H1 (cell line): ENCODE measurements around the gene C4B. TPM values are rescaled to one million over a fixed set of nuclear protein-coding genes. Genes with fewer than 3 reads are reported as not detected.
"Not testable (repeated sequence)": the region's sequence is repeated elsewhere in the genome, so short reads cannot be mapped to it uniquely, and the experiment has no call there.

Source experiments
- CTCF ChIA-PET: fragments of 300-600 bp; sonication (Branson Sonifier 250); formaldehyde crosslinking; loops from one replicate; lab custom pipeline; 2021; ENCODE audit not compliant: partially characterized antibody; lab: Charles Lee
- POLR2A ChIA-PET: fragments of 300-600 bp; sonication (Branson Sonifier 250); formaldehyde crosslinking; loops from one replicate; lab custom pipeline; 2021; ENCODE audit warnings: inconsistent platforms; ENCODE audit not compliant: partially characterized antibody; lab: Charles Lee
- DNase-seq, 2 experiments: peaks; one replicate each; pipeline versions ENCODE4 v3.0.0 to v3.0.0-alpha.2; 2010 to 2022; ENCODE audit warnings: low spot score in 2 of 2, low read depth in 1 of 2, mixed read lengths in 1 of 2
- FAIRE-seq: peaks from 2 replicates; lab custom pipeline; 2011; peaks lifted over from hg19 to GRCh38; lab: Jason Lieb, UNC
- H2AFZ ChIP-seq: 2 replicates; pipeline ENCODE4 v1.8.1; 2012; ENCODE audit warnings: low read length, inconsistent platforms
- H2AK5ac ChIP-seq: 2 replicates; pipeline ENCODE4 v1.6.1; 2013; ENCODE audit warnings: low read depth, low read length
- H2BK120ac ChIP-seq: replicated peaks from 2 replicates; pipeline ENCODE3; 2013; ENCODE audit warnings: low read depth, low read length, inconsistent platforms
- H2BK12ac ChIP-seq: 2 replicates; pipeline ENCODE4 v1.6.1; 2013; ENCODE audit warnings: low read depth, low read length
- H2BK15ac ChIP-seq: 2 replicates; pipeline ENCODE4 v1.6.1; 2013; ENCODE audit warnings: low read length
- H2BK20ac ChIP-seq: 2 replicates; pipeline ENCODE4 v1.6.1; 2013; ENCODE audit warnings: low read length
- H2BK5ac ChIP-seq: 2 replicates; pipeline ENCODE4 v1.6.1; 2013; ENCODE audit warnings: low read depth, low read length
- H3K14ac ChIP-seq: 2 replicates; pipeline ENCODE4 v1.6.1; 2013; ENCODE audit warnings: inconsistent platforms; ENCODE audit not compliant: insufficient read length
- H3K18ac ChIP-seq: 2 replicates; pipeline ENCODE4 v1.6.1; 2013; ENCODE audit warnings: low read length; ENCODE audit errors: extremely low read depth
- H3K23ac ChIP-seq: 2 replicates; pipeline ENCODE4 v1.6.1; 2013; ENCODE audit warnings: inconsistent platforms; ENCODE audit not compliant: insufficient read length
- H3K23me2 ChIP-seq: 2 replicates; pipeline ENCODE4 v1.6.1; 2013; ENCODE audit warnings: low read depth, low read length
- H3K27ac ChIP-seq: 2 replicates; pipeline ENCODE4 v1.6.1; 2011; ENCODE audit warnings: low read depth, low read length, inconsistent platforms
- H3K27me3 ChIP-seq, 4 experiments: replicated peaks in 1 of 4; 1 replicate in 1 of 4; 2 replicates in 3 of 4; pipeline versions ENCODE4 v1.6.1 to v1.8.1; 2011 to 2013; ENCODE audit warnings: low read length in 3 of 4, mild to moderate bottlenecking in 3 of 4, inconsistent platforms in 2 of 4, mixed read lengths in 2 of 4, moderate library complexity in 1 of 4; ENCODE audit not compliant: control insufficient read depth in 3 of 4, insufficient read depth in 3 of 4; ENCODE audit errors: extremely low read depth in 1 of 4
- H3K36me3 ChIP-seq, 4 experiments: 2 replicates each; pipeline versions ENCODE4 v1.6.1 to v1.8.1; 2011 to 2013; ENCODE audit warnings: mild to moderate bottlenecking in 4 of 4, low read length in 3 of 4, moderate library complexity in 2 of 4, control low read depth in 1 of 4, inconsistent platforms in 1 of 4; ENCODE audit not compliant: insufficient read depth in 4 of 4, control insufficient read depth in 2 of 4
- H3K4ac ChIP-seq: replicated peaks from 2 replicates; pipeline ENCODE3; 2013; ENCODE audit warnings: low read length, low read depth, mixed read lengths, inconsistent platforms; ENCODE audit not compliant: insufficient read length
- H3K4me1 ChIP-seq, 4 experiments: replicated peaks in 1 of 4; 1 replicate in 1 of 4; 2 replicates in 3 of 4; pipeline versions ENCODE4 v1.6.1 to v1.8.1; 2011 to 2013; ENCODE audit warnings: low read length in 3 of 4, inconsistent platforms in 2 of 4, mixed read lengths in 1 of 4; ENCODE audit not compliant: insufficient read depth in 4 of 4, control insufficient read depth in 3 of 4
- H3K4me2 ChIP-seq, 2 experiments: 2 replicates each; pipeline versions ENCODE4 v1.6.1 to v1.8.1; 2011 to 2013; ENCODE audit warnings: low read depth in 2 of 2, low read length in 2 of 2, control low read depth in 1 of 2, inconsistent platforms in 1 of 2, mild to moderate bottlenecking in 1 of 2; ENCODE audit not compliant: insufficient read depth in 1 of 2
- H3K4me3 ChIP-seq, 4 experiments: fragments of 200-600, 300-600 bp in 1 of 4; sonication (generic), shearing (Covaris generic), sonication (Bioruptor Twin) in 1 of 4; 2 replicates each; pipeline versions ENCODE4 v1.5.1 to v1.8.1; 2011 to 2016; ENCODE audit warnings: low read length in 4 of 4, low read depth in 3 of 4, control low read depth in 2 of 4, inconsistent platforms in 2 of 4, mild to moderate bottlenecking in 2 of 4, mixed read lengths in 1 of 4, moderate library complexity in 1 of 4; ENCODE audit not compliant: insufficient read depth in 2 of 4; ENCODE audit errors: extremely low read depth in 1 of 4
- H3K56ac ChIP-seq: replicated peaks from 2 replicates; pipeline ENCODE3; 2013; ENCODE audit warnings: low read depth, mild to moderate bottlenecking, mixed read lengths, low read length, inconsistent platforms; ENCODE audit not compliant: insufficient read length
- H3K79me1 ChIP-seq: 2 replicates; pipeline ENCODE4 v1.6.1; 2013; ENCODE audit warnings: low read depth, low read length, control low read depth
- H3K79me2 ChIP-seq, 2 experiments: 2 replicates each; pipeline versions ENCODE4 v1.6.1 to v1.8.1; 2012 to 2013; ENCODE audit warnings: low read length in 2 of 2, mild to moderate bottlenecking in 2 of 2, inconsistent platforms in 1 of 2; ENCODE audit not compliant: insufficient read depth in 2 of 2, control insufficient read depth in 1 of 2
- H3K9ac ChIP-seq, 4 experiments: replicated peaks in 1 of 4; 1 replicate in 1 of 4; 2 replicates in 3 of 4; pipeline versions ENCODE4 v1.6.1 to v1.8.1; 2011 to 2013; ENCODE audit warnings: low read depth in 3 of 4, low read length in 3 of 4, control low read depth in 2 of 4, mild to moderate bottlenecking in 2 of 4, moderate library complexity in 2 of 4, inconsistent platforms in 1 of 4; ENCODE audit errors: extremely low read depth in 1 of 4
- H3K9me3 ChIP-seq, 2 experiments: 2 replicates each; pipeline versions ENCODE4 v1.6.1 to v1.8.1; 2012 to 2013; ENCODE audit warnings: mild to moderate bottlenecking in 2 of 2, moderate library complexity in 2 of 2, control low read depth in 1 of 2, inconsistent platforms in 1 of 2, low read depth in 1 of 2, low read length in 1 of 2, mixed read lengths in 1 of 2; ENCODE audit not compliant: insufficient read depth in 2 of 2
- H4K20me1 ChIP-seq, 2 experiments: replicated peaks in 1 of 2; 2 replicates each; pipeline versions ENCODE3 to v1.8.1; 2011 to 2013; ENCODE audit warnings: inconsistent platforms in 2 of 2, low read length in 2 of 2, mild to moderate bottlenecking in 1 of 2; ENCODE audit not compliant: insufficient read depth in 2 of 2, control insufficient read depth in 1 of 2
- H4K5ac ChIP-seq: 2 replicates; pipeline ENCODE4 v1.6.1; 2013; ENCODE audit warnings: low read length, low read depth, mixed read lengths, inconsistent platforms; ENCODE audit not compliant: insufficient read length
- H4K8ac ChIP-seq: 2 replicates; pipeline ENCODE4 v1.8.0; 2013; ENCODE audit warnings: mild to moderate bottlenecking, moderate library complexity, low read length, inconsistent platforms; ENCODE audit not compliant: insufficient read depth; ENCODE audit errors: extremely low read depth
- H4K91ac ChIP-seq: replicated peaks from 2 replicates; pipeline ENCODE3; 2013; ENCODE audit warnings: low read length, mixed read lengths, inconsistent platforms; ENCODE audit not compliant: insufficient read length
- WGBS, 2 experiments: shearing (Covaris generic) in 1 of 2; methylation state at CpG; one replicate each; pipeline versions ENCODE4 v1.1.6 to v1.1.7; 2013 to 2015; ENCODE audit warnings: low lambda C conversion rate in 2 of 2, mixed read lengths in 2 of 2, inconsistent platforms in 1 of 2, low coverage in 1 of 2, missing lambda C conversion rate in 1 of 2; ENCODE audit not compliant: insufficient replicate concordance in 2 of 2, insufficient coverage in 1 of 2, insufficient read length in 1 of 2; ENCODE audit errors: extremely low coverage in 1 of 2, missing lambda C conversion rate in 1 of 2; 5-methylcytosine and 5-hydroxymethylcytosine counted together
- polyA plus RNA-seq, 7 experiments: library from polyadenylated mRNA; depleted of rRNA in 3 of 7; stranded (reverse) in 5 of 7; unstranded in 2 of 7; fragments of >200 nt in 5 of 7; fragments of 200-250 nt in 2 of 7; gene quantifications; 1 replicate in 5 of 7; 2 replicates in 1 of 7; 4 replicates in 1 of 7; pipeline versions ENCODE4 v1.2.1 to v1.2.3, GENCODE V29; 2011 to 2013; ENCODE audit warnings: missing spikeins in 2 of 7, mixed read lengths in 2 of 7
- total RNA-seq: library from RNA; stranded (reverse); fragmentation: NEBNext Ultra II Directional; extraction: Animal tissue kit (Norgen Biotek cat#: 25700); gene quantifications from 2 replicates; pipeline ENCODE4 v1.2.1, GENCODE V29; 2021

Gene C4B
- total and polyA plus RNA-seq, 2 of the 8 experiments (the other 6 are each of a cell fraction or from before 2014, with no cell fraction given): 0.74 to 3.5 TPM

DNA sequence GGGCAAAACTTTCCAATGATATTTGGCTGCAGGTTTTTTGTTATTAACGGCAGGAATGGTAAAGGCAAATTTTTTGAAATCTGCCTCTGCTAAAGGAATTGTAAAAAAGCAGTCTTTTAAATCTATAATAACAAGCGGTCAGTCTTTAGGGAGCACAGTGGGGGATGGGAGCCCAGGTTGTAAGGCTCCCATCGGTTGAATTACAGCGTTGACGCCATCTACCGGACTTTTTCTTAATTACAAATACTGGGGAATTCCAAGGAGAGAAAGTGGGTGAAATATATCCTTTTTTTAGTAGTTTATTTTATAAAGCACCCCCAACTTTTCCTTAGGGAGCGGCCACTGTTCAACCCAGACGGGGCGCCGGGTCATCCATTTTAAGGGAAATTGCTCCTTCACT, 7.5 kb downstream of the C4B start:
- H2BK20ac ChIP-seq, CTCF ChIA-PET, H3K56ac ChIP-seq, H3K18ac ChIP-seq, H3K4me2 ChIP-seq, H4K91ac ChIP-seq, H3K4me3 ChIP-seq, FAIRE-seq, H3K36me3 ChIP-seq, H3K79me2 ChIP-seq, H3K9ac ChIP-seq, H3K27ac ChIP-seq, H4K8ac ChIP-seq, POLR2A ChIA-PET, H2AK5ac ChIP-seq, H3K4ac ChIP-seq, H3K23ac ChIP-seq, H4K20me1 ChIP-seq, H2BK15ac ChIP-seq, H3K9me3 ChIP-seq, H3K14ac ChIP-seq, H3K27me3 ChIP-seq, H2BK12ac ChIP-seq, H2BK120ac ChIP-seq, DNase-seq, H2AFZ ChIP-seq, H3K79me1 ChIP-seq, H3K4me1 ChIP-seq, H2BK5ac ChIP-seq, H3K23me2 ChIP-seq, H4K5ac ChIP-seq: not testable (repeated sequence)
- WGBS, 2 experiments: no CpG with 5 or more reads among the region's 10 CpGs

DNA sequence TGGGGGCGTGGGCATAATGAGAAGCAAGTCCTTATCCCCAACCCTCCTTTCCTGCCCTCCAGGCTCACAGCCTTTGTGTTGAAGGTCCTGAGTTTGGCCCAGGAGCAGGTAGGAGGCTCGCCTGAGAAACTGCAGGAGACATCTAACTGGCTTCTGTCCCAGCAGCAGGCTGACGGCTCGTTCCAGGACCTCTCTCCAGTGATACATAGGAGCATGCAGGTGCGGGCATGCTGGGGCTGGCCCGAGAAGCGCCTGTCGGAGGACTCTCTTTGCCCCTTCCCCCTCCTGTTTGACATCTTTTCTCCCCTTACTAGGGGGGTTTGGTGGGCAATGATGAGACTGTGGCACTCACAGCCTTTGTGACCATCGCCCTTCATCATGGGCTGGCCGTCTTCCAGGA, 14.0 kb downstream of the C4B start:
- no CpG with 5 or more reads among the region's 10 CpGs for WGBS, 2 experiments
- H2BK15ac ChIP-seq, H3K9me3 ChIP-seq, H3K27me3 ChIP-seq, H3K18ac ChIP-seq, H2BK5ac ChIP-seq, H3K4me2 ChIP-seq, H3K79me2 ChIP-seq, H2BK120ac ChIP-seq, H2AK5ac ChIP-seq, H3K9ac ChIP-seq, H3K27ac ChIP-seq, H2BK12ac ChIP-seq, H3K56ac ChIP-seq, H4K5ac ChIP-seq, H2BK20ac ChIP-seq, H4K20me1 ChIP-seq, H4K91ac ChIP-seq, H3K23me2 ChIP-seq, H3K79me1 ChIP-seq, H3K14ac ChIP-seq, H4K8ac ChIP-seq, H3K23ac ChIP-seq, H3K4me3 ChIP-seq, H3K4ac ChIP-seq, H2AFZ ChIP-seq, CTCF ChIA-PET, H3K4me1 ChIP-seq, POLR2A ChIA-PET, DNase-seq, H3K36me3 ChIP-seq, FAIRE-seq: not testable (repeated sequence)
